ENCODE measurements around the gene DYDC2.

The DYDC2 gene

DNA sequence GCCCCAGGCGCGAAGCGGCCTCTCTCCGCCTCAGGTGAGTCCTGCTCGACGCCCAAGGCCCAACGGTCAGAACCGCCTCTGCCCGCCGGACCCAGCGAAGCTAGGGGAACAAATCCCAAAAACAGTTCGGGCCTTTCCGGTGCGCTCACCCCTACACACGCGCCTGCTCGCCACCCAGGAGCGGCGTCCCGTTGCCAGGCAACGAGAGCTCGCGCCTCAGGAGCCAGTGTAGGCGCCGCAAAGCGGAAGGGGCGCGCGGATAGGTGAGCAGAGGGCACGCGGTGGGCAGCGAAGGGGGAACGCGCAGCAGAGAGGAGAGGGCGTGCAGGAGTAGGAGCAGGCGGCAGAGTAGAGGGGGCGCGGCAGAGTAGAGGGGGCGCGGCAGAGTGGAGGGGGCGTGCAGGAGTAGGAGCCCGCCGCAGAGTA, at the start of gene DYDC2, which contains the start of gene DYDC1:
Gene DYDC2, plus strand, starts transcription at position 219 of the 426 bp plus-strand sequence. CDS start 5,663 bp downstream, outside the sequence.
Gene DYDC1, minus strand, starts transcription at position 193 of the 426 bp plus-strand sequence. CDS start 4,154 bp downstream, outside the sequence.
- no peak for FAIRE-seq
- DNase-seq (ENCODE audit: insufficient read length, low spot score) = peak; percentile 35
- TF ChIP-seq, protein P1, sequence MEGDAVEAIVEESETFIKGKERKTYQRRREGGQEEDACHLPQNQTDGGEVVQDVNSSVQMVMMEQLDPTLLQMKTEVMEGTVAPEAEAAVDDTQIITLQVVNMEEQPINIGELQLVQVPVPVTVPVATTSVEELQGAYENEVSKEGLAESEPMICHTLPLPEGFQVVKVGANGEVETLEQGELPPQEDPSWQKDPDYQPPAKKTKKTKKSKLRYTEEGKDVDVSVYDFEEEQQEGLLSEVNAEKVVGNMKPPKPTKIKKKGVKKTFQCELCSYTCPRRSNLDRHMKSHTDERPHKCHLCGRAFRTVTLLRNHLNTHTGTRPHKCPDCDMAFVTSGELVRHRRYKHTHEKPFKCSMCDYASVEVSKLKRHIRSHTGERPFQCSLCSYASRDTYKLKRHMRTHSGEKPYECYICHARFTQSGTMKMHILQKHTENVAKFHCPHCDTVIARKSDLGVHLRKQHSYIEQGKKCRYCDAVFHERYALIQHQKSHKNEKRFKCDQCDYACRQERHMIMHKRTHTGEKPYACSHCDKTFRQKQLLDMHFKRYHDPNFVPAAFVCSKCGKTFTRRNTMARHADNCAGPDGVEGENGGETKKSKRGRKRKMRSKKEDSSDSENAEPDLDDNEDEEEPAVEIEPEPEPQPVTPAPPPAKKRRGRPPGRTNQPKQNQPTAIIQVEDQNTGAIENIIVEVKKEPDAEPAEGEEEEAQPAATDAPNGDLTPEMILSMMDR (IDR thresholded peaks at IDR 0.05; ENCODE audit: insufficient read depth, missing control alignments) = no peak

DNA sequence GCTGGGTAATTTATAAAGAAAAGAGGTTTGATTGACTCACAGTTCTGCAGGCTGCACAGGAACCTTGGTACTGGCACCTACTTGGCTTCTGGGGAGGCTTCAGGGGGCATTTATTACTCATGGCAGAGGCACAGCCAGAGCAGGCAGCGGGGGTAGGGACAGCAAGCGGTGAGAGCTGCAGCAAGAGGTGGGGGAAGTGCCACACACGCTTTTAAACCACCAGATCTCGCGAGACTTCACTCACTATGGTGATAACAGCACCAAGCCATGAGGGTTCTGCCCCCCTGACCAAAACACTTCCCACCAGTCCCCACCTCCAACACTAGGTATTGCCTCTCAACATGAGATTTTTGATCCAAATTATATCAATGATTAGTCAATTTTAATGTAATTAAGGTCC, 43.1 kb upstream of the DYDC2 start:
- FAIRE-seq (no peak), DNase-seq (ENCODE audit: insufficient read length, low spot score) (no peak)
- TF ChIP-seq, protein P1 (IDR thresholded peaks at IDR 0.05; ENCODE audit: insufficient read depth, missing control alignments) = no peak

- DNase-seq (ENCODE audit: insufficient read length, low spot score) (no peak), FAIRE-seq (no peak)
- TF ChIP-seq, protein P1 (IDR thresholded peaks at IDR 0.05; ENCODE audit: insufficient read depth, missing control alignments) = no peak
Measured at GRCh38 chr10:80315391-80315790, 41.2 kb upstream of the DYDC2 start.

GRCh38 chr10:80318742-80319141, 37.8 kb upstream of the DYDC2 start:
- DNase-seq (ENCODE audit: insufficient read length, low spot score) = no peak
- FAIRE-seq = no peak
- TF ChIP-seq, protein P1 (IDR thresholded peaks at IDR 0.05; ENCODE audit: insufficient read depth, missing control alignments) = no peak

DNA sequence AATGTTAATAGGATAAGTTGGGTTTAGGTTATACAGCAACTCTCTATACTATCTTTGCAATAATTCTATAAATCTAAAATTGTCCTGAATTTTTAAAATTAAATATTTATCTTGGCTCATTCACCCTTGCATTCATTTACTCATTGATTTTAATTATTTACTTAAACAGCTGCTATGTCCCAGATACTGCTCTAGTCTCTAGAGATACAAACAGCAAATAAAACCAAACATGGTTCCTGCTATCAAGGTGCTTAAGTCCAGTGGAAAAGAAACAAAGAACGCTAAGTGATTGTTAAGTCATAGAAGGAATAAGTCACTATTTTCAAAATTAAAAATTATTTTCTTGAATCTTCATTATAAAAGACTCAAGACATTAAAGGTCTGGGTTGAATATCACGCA, 37.3 kb upstream of the DYDC2 start:
- FAIRE-seq (no peak), DNase-seq (ENCODE audit: insufficient read length, low spot score) (no peak)
- TF ChIP-seq, protein P1 (IDR thresholded peaks at IDR 0.05; ENCODE audit: insufficient read depth, missing control alignments) = no peak

DNA sequence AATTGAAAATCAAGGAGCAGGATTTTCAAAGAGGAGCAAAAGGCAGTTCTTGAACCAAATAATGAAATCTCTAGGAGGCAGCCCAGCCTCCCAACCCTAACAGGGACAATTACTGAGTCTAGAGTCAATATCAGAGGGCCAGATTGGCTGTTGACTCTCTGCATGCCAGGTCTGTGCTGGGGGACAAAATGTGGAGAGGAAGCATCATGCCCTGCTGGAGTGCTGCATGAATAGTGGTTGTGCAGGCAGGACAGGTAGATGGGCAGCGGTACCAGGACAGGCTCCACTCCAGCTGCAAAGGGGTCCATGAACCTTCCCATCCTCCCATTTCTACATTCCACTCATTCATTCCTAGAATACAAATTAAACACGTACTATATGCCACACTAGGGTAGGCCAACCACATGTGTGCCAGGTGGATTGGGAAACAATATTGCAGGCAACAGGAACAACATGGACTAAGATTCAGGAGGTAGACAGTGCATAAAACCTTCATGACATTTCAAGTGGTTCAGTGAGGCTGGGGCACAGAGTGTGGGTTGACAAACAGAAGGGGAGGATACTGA, 36.8 kb upstream of the DYDC2 start:
- TF ChIP-seq, protein P1 (IDR thresholded peaks at IDR 0.05; ENCODE audit: insufficient read depth, missing control alignments) = no peak
- no peak for DNase-seq (ENCODE audit: insufficient read length, low spot score)
- FAIRE-seq = no peak

DNA sequence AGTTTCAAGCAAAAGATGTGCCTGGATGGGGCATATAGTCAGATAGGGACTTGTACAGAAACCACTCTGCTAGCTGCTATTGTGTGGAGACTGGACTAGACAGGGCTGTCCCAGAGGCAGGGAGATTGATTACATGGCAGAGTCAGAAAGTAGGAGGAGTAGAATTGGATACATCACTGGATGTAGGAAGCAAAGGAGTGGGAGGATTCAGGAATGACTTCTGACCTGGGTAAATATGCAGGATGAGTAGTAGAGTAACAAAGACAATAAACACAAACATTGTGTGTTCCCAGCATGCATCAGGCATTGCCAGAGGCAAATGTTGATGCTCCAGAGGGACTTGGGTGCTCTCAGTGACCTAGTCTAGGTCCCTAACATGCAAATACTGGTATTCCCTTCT, 36.2 kb upstream of the DYDC2 start:
- FAIRE-seq (no peak), DNase-seq (ENCODE audit: insufficient read length, low spot score) (no peak)
- TF ChIP-seq, protein P1 (IDR thresholded peaks at IDR 0.05; ENCODE audit: insufficient read depth, missing control alignments) = no peak

Data from D721Med (cell line).